H1 (cell line): ENCODE data around the gene CACNA1B. TPM values are rescaled to one million over a fixed set of nuclear protein-coding genes. Genes with fewer than 3 reads are reported as not detected.

Experiments
- CTCF ChIA-PET: fragments of 300-600 bp; sonication (Branson Sonifier 250); formaldehyde crosslinking; loops from one replicate; lab custom pipeline; 2021; ENCODE audit not compliant: partially characterized antibody; lab: Charles Lee
- POLR2A ChIA-PET: fragments of 300-600 bp; sonication (Branson Sonifier 250); formaldehyde crosslinking; loops from one replicate; lab custom pipeline; 2021; ENCODE audit warnings: inconsistent platforms; ENCODE audit not compliant: partially characterized antibody; lab: Charles Lee
- DNase-seq, 2 experiments: peaks; one replicate each; pipeline versions ENCODE4 v3.0.0 to v3.0.0-alpha.2; 2010 to 2022; ENCODE audit warnings: low spot score in 2 of 2, low read depth in 1 of 2, mixed read lengths in 1 of 2
- FAIRE-seq: peaks from 2 replicates; lab custom pipeline; 2011; peaks lifted over from hg19 to GRCh38; lab: Jason Lieb, UNC
- H2AFZ ChIP-seq: 2 replicates; pipeline ENCODE4 v1.8.1; 2012; ENCODE audit warnings: low read length, inconsistent platforms
- H2AK5ac ChIP-seq: 2 replicates; pipeline ENCODE4 v1.6.1; 2013; ENCODE audit warnings: low read depth, low read length
- H2BK120ac ChIP-seq: replicated peaks from 2 replicates; pipeline ENCODE3; 2013; ENCODE audit warnings: low read depth, low read length, inconsistent platforms
- H2BK12ac ChIP-seq: 2 replicates; pipeline ENCODE4 v1.6.1; 2013; ENCODE audit warnings: low read depth, low read length
- H2BK15ac ChIP-seq: 2 replicates; pipeline ENCODE4 v1.6.1; 2013; ENCODE audit warnings: low read length
- H2BK20ac ChIP-seq: 2 replicates; pipeline ENCODE4 v1.6.1; 2013; ENCODE audit warnings: low read length
- H2BK5ac ChIP-seq: 2 replicates; pipeline ENCODE4 v1.6.1; 2013; ENCODE audit warnings: low read depth, low read length
- H3K14ac ChIP-seq: 2 replicates; pipeline ENCODE4 v1.6.1; 2013; ENCODE audit warnings: inconsistent platforms; ENCODE audit not compliant: insufficient read length
- H3K18ac ChIP-seq: 2 replicates; pipeline ENCODE4 v1.6.1; 2013; ENCODE audit warnings: low read length; ENCODE audit errors: extremely low read depth
- H3K23ac ChIP-seq: 2 replicates; pipeline ENCODE4 v1.6.1; 2013; ENCODE audit warnings: inconsistent platforms; ENCODE audit not compliant: insufficient read length
- H3K23me2 ChIP-seq: 2 replicates; pipeline ENCODE4 v1.6.1; 2013; ENCODE audit warnings: low read depth, low read length
- H3K27ac ChIP-seq: 2 replicates; pipeline ENCODE4 v1.6.1; 2011; ENCODE audit warnings: low read depth, low read length, inconsistent platforms
- H3K27me3 ChIP-seq, 4 experiments: replicated peaks in 1 of 4; 1 replicate in 1 of 4; 2 replicates in 3 of 4; pipeline versions ENCODE4 v1.6.1 to v1.8.1; 2011 to 2013; ENCODE audit warnings: low read length in 3 of 4, mild to moderate bottlenecking in 3 of 4, inconsistent platforms in 2 of 4, mixed read lengths in 2 of 4, moderate library complexity in 1 of 4; ENCODE audit not compliant: control insufficient read depth in 3 of 4, insufficient read depth in 3 of 4; ENCODE audit errors: extremely low read depth in 1 of 4
- H3K36me3 ChIP-seq, 4 experiments: 2 replicates each; pipeline versions ENCODE4 v1.6.1 to v1.8.1; 2011 to 2013; ENCODE audit warnings: mild to moderate bottlenecking in 4 of 4, low read length in 3 of 4, moderate library complexity in 2 of 4, control low read depth in 1 of 4, inconsistent platforms in 1 of 4; ENCODE audit not compliant: insufficient read depth in 4 of 4, control insufficient read depth in 2 of 4
- H3K4ac ChIP-seq: replicated peaks from 2 replicates; pipeline ENCODE3; 2013; ENCODE audit warnings: low read length, low read depth, mixed read lengths, inconsistent platforms; ENCODE audit not compliant: insufficient read length
- H3K4me1 ChIP-seq, 4 experiments: replicated peaks in 1 of 4; 1 replicate in 1 of 4; 2 replicates in 3 of 4; pipeline versions ENCODE4 v1.6.1 to v1.8.1; 2011 to 2013; ENCODE audit warnings: low read length in 3 of 4, inconsistent platforms in 2 of 4, mixed read lengths in 1 of 4; ENCODE audit not compliant: insufficient read depth in 4 of 4, control insufficient read depth in 3 of 4
- H3K4me2 ChIP-seq, 2 experiments: 2 replicates each; pipeline versions ENCODE4 v1.6.1 to v1.8.1; 2011 to 2013; ENCODE audit warnings: low read depth in 2 of 2, low read length in 2 of 2, control low read depth in 1 of 2, inconsistent platforms in 1 of 2, mild to moderate bottlenecking in 1 of 2; ENCODE audit not compliant: insufficient read depth in 1 of 2
- H3K4me3 ChIP-seq, 4 experiments: fragments of 200-600, 300-600 bp in 1 of 4; sonication (generic), shearing (Covaris generic), sonication (Bioruptor Twin) in 1 of 4; 2 replicates each; pipeline versions ENCODE4 v1.5.1 to v1.8.1; 2011 to 2016; ENCODE audit warnings: low read length in 4 of 4, low read depth in 3 of 4, control low read depth in 2 of 4, inconsistent platforms in 2 of 4, mild to moderate bottlenecking in 2 of 4, mixed read lengths in 1 of 4, moderate library complexity in 1 of 4; ENCODE audit not compliant: insufficient read depth in 2 of 4; ENCODE audit errors: extremely low read depth in 1 of 4
- H3K56ac ChIP-seq: replicated peaks from 2 replicates; pipeline ENCODE3; 2013; ENCODE audit warnings: low read depth, mild to moderate bottlenecking, mixed read lengths, low read length, inconsistent platforms; ENCODE audit not compliant: insufficient read length
- H3K79me1 ChIP-seq: 2 replicates; pipeline ENCODE4 v1.6.1; 2013; ENCODE audit warnings: low read depth, low read length, control low read depth
- H3K79me2 ChIP-seq, 2 experiments: 2 replicates each; pipeline versions ENCODE4 v1.6.1 to v1.8.1; 2012 to 2013; ENCODE audit warnings: low read length in 2 of 2, mild to moderate bottlenecking in 2 of 2, inconsistent platforms in 1 of 2; ENCODE audit not compliant: insufficient read depth in 2 of 2, control insufficient read depth in 1 of 2
- H3K9ac ChIP-seq, 4 experiments: replicated peaks in 1 of 4; 1 replicate in 1 of 4; 2 replicates in 3 of 4; pipeline versions ENCODE4 v1.6.1 to v1.8.1; 2011 to 2013; ENCODE audit warnings: low read depth in 3 of 4, low read length in 3 of 4, control low read depth in 2 of 4, mild to moderate bottlenecking in 2 of 4, moderate library complexity in 2 of 4, inconsistent platforms in 1 of 4; ENCODE audit errors: extremely low read depth in 1 of 4
- H3K9me3 ChIP-seq, 2 experiments: 2 replicates each; pipeline versions ENCODE4 v1.6.1 to v1.8.1; 2012 to 2013; ENCODE audit warnings: mild to moderate bottlenecking in 2 of 2, moderate library complexity in 2 of 2, control low read depth in 1 of 2, inconsistent platforms in 1 of 2, low read depth in 1 of 2, low read length in 1 of 2, mixed read lengths in 1 of 2; ENCODE audit not compliant: insufficient read depth in 2 of 2
- H4K20me1 ChIP-seq, 2 experiments: replicated peaks in 1 of 2; 2 replicates each; pipeline versions ENCODE3 to v1.8.1; 2011 to 2013; ENCODE audit warnings: inconsistent platforms in 2 of 2, low read length in 2 of 2, mild to moderate bottlenecking in 1 of 2; ENCODE audit not compliant: insufficient read depth in 2 of 2, control insufficient read depth in 1 of 2
- H4K5ac ChIP-seq: 2 replicates; pipeline ENCODE4 v1.6.1; 2013; ENCODE audit warnings: low read length, low read depth, mixed read lengths, inconsistent platforms; ENCODE audit not compliant: insufficient read length
- H4K8ac ChIP-seq: 2 replicates; pipeline ENCODE4 v1.8.0; 2013; ENCODE audit warnings: mild to moderate bottlenecking, moderate library complexity, low read length, inconsistent platforms; ENCODE audit not compliant: insufficient read depth; ENCODE audit errors: extremely low read depth
- H4K91ac ChIP-seq: replicated peaks from 2 replicates; pipeline ENCODE3; 2013; ENCODE audit warnings: low read length, mixed read lengths, inconsistent platforms; ENCODE audit not compliant: insufficient read length
- CREB1 ChIP-seq: IDR thresholded peaks from 2 replicates; pipeline ENCODE4 v1.6.1; 2012; ENCODE audit warnings: inconsistent platforms
- POLR2A ChIP-seq, 2 experiments: IDR thresholded peaks; 1 replicate in 1 of 2; 2 replicates in 1 of 2; pipeline ENCODE4 v1.6.1; 2011; ENCODE audit warnings: low read depth in 2 of 2, low read length in 2 of 2, mild to moderate bottlenecking in 2 of 2; ENCODE audit errors: control extremely low read depth in 1 of 2
- RNF2 ChIP-seq: fragments of 200-900, 300-1000 bp; sonication (generic); IDR thresholded peaks from 2 replicates; pipeline ENCODE4 v1.7.1; 2016; ENCODE audit warnings: borderline replicate concordance, low read depth, mild to moderate bottlenecking, antibody characterized with exemption, low read length; ENCODE audit not compliant: poor library complexity, severe bottlenecking; ENCODE audit errors: missing control alignments
- WGBS, 2 experiments: shearing (Covaris generic) in 1 of 2; methylation state at CpG; one replicate each; pipeline versions ENCODE4 v1.1.6 to v1.1.7; 2013 to 2015; ENCODE audit warnings: low lambda C conversion rate in 2 of 2, mixed read lengths in 2 of 2, inconsistent platforms in 1 of 2, low coverage in 1 of 2, missing lambda C conversion rate in 1 of 2; ENCODE audit not compliant: insufficient replicate concordance in 2 of 2, insufficient coverage in 1 of 2, insufficient read length in 1 of 2; ENCODE audit errors: extremely low coverage in 1 of 2, missing lambda C conversion rate in 1 of 2; 5-methylcytosine and 5-hydroxymethylcytosine counted together
- polyA plus RNA-seq, 7 experiments: library from polyadenylated mRNA; depleted of rRNA in 3 of 7; stranded (reverse) in 5 of 7; unstranded in 2 of 7; fragments of >200 nt in 5 of 7; fragments of 200-250 nt in 2 of 7; gene quantifications; 1 replicate in 5 of 7; 2 replicates in 1 of 7; 4 replicates in 1 of 7; pipeline versions ENCODE4 v1.2.1 to v1.2.3, GENCODE V29; 2011 to 2013; ENCODE audit warnings: missing spikeins in 2 of 7, mixed read lengths in 2 of 7
- total RNA-seq: library from RNA; stranded (reverse); fragmentation: NEBNext Ultra II Directional; extraction: Animal tissue kit (Norgen Biotek cat#: 25700); gene quantifications from 2 replicates; pipeline ENCODE4 v1.2.1, GENCODE V29; 2021

Gene CACNA1B
- total and polyA plus RNA-seq, 2 of the 8 experiments (the other 6 are each of a cell fraction or from before 2014, with no cell fraction given), result 1.5 to 5.7 TPM

DNA sequence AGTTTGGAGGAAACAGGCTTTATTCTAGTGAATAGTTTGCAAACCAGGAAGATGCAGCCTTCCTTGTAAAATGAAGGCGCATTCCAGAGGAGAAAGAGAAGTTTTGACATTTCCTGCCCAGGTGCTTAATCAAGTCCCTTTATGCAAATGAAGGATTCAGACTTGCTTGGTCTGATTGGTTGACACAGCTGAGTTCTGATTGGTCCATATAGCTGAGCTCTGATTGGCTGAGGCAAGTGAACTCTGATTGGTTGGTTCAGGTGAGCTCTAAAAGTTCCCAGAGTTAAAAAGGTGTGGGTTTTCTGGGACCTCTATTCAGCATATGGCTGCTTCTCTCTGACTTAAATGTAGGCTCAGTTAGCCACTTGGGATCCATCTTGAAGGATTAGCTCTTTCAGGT, 151.0 kb downstream of the CACNA1B start:
- Histone ChIP-seq H4K8ac (no peak overlapping the region), H3K23me2 (peaks cover 3% of the 10 kb centered on the region), H4K20me1 (no peaks in the 10 kb centered on the region), H3K4me1 (peaks cover 0 to 6% (median 0%) of the 10 kb centered on the region in 4 experiments; a peak in 2 of 7 replicates), H2BK5ac (no peak overlapping the region), H4K5ac (no peak overlapping the region), H3K4ac (no peak overlapping the region), H3K9ac (no peak overlapping the region), H2BK120ac (peak overlapping the region; percentile 54), H2BK12ac (no peak overlapping the region), H2BK15ac (no peak overlapping the region), H3K14ac (no peak overlapping the region), H3K9me3 (peaks cover 17 to 32% of the 10 kb centered on the region in 2 experiments), H3K18ac (no peak overlapping the region), H2AK5ac (no peak overlapping the region), H3K79me2 (no peaks in the 10 kb centered on the region), H3K79me1 (no peaks in the 10 kb centered on the region), H3K27ac (no peak overlapping the region), H3K56ac (no peak overlapping the region), H2AFZ (no peak overlapping the region), H3K27me3 (peaks cover 0 to 5% (median 2%) of the 10 kb centered on the region in 4 experiments; a peak in 1 of 7 replicates), H3K36me3 (peaks cover 0 to 11% (median 0%) of the 10 kb centered on the region in 4 experiments; a peak in 3 of 8 replicates), H3K23ac (no peak overlapping the region), H4K91ac (no peak overlapping the region), H3K4me2 (no peak overlapping the region), H2BK20ac (no peak overlapping the region), H3K4me3 (no peak overlapping the region)
- no peak for DNase-seq
- POLR2A ChIA-PET, result no interaction called here
- WGBS, 2 experiments, result 79% methylated on average over 1 of the region's 1 CpG; no CpG with 5 or more reads in 1 of the 2 experiments
- TF ChIP-seq CREB1 (no peak), POLR2A (IDR thresholded peaks at IDR 0.05; ENCODE audit: control extremely low read depth in 1 of 2, low read depth in 2 of 2, low read length in 2 of 2) (no peak), RNF2 (no peak)
- FAIRE-seq, result no peak
- CTCF ChIA-PET, result interaction anchor here (1.3 kb wide), 1 partner anchor 17 kb away, joined by 3 read pairs; no protein-coding TSS in a partner anchor
